Liver (tissue), 9 donors: ENCODE data around the gene TYSND1. TPM values are rescaled to one million over a fixed set of nuclear protein-coding genes. Genes with fewer than 3 reads are reported as not detected.

Source experiments
- DNase-seq: peaks from one replicate; pipeline ENCODE4 v3.0.0-alpha.2; 2017; ENCODE audit warnings: low spot score
- H3K27ac ChIP-seq, 2 donors: one replicate each; pipeline ENCODE4 v1.7.0; 2013; ENCODE audit warnings: inconsistent platforms in 2 of 2, low read length in 2 of 2, control low read depth in 1 of 2, low read depth in 1 of 2, mild to moderate bottlenecking in 1 of 2
- H3K27me3 ChIP-seq, 4 donors: one replicate each; pipeline versions ENCODE4 v1.6.1 to v1.7.0; 2013; ENCODE audit warnings: low read length in 3 of 4, inconsistent platforms in 1 of 4, mild to moderate bottlenecking in 1 of 4, moderate library complexity in 1 of 4; ENCODE audit not compliant: control insufficient read depth in 4 of 4, insufficient read depth in 4 of 4
- H3K36me3 ChIP-seq, 4 donors: one replicate each; pipeline versions ENCODE4 v1.6.1 to v1.7.0; 2013; ENCODE audit warnings: low read length in 3 of 4, mild to moderate bottlenecking in 3 of 4, low read depth in 1 of 4, moderate library complexity in 1 of 4; ENCODE audit not compliant: control insufficient read depth in 4 of 4, insufficient read depth in 3 of 4
- H3K4me1 ChIP-seq, 4 donors: one replicate each; pipeline versions ENCODE4 v1.6.1 to v1.7.0; 2013; ENCODE audit warnings: low read length in 3 of 4, mild to moderate bottlenecking in 3 of 4, moderate library complexity in 1 of 4; ENCODE audit not compliant: control insufficient read depth in 4 of 4, insufficient read depth in 4 of 4
- H3K4me3 ChIP-seq, 3 donors: one replicate each; pipeline versions ENCODE4 v1.6.1 to v1.7.0; 2013; ENCODE audit warnings: low read length in 3 of 3, control low read depth in 1 of 3, low read depth in 1 of 3, mild to moderate bottlenecking in 1 of 3
- H3K9ac ChIP-seq, 2 donors: one replicate each; pipeline ENCODE4 v1.7.0; 2013; ENCODE audit warnings: low read length in 2 of 2, mild to moderate bottlenecking in 2 of 2, moderate library complexity in 2 of 2, control low read depth in 1 of 2, low read depth in 1 of 2
- H3K9me3 ChIP-seq, 4 donors: one replicate each; pipeline versions ENCODE4 v1.6.1 to v1.7.0; 2013; ENCODE audit warnings: low read length in 3 of 4; ENCODE audit not compliant: control insufficient read depth in 4 of 4
- EGR1 ChIP-seq, 2 donors: IDR thresholded peaks; 2 replicates each; pipeline ENCODE4 v1.6.1; 2016 to 2018; ENCODE audit warnings: antibody characterized with exemption in 2 of 2, low read depth in 2 of 2
- FOXA1 ChIP-seq: IDR thresholded peaks from 2 replicates; pipeline ENCODE4 v1.6.1; 2016; ENCODE audit warnings: antibody characterized with exemption
- FOXA2 ChIP-seq: IDR thresholded peaks from 2 replicates; pipeline ENCODE4 v1.6.1; 2016; ENCODE audit warnings: antibody characterized with exemption
- GABPA ChIP-seq, 2 donors: IDR thresholded peaks in 1 of 2; conservative IDR thresholded peaks in 1 of 2; 2 replicates each; pipeline ENCODE4 v1.6.1; 2016; ENCODE audit warnings: antibody characterized with exemption in 2 of 2, mild to moderate bottlenecking in 1 of 2, moderate library complexity in 1 of 2
- HNF4G ChIP-seq: IDR thresholded peaks from 2 replicates; pipeline ENCODE4 v1.6.1; 2016; ENCODE audit warnings: antibody characterized with exemption
- JUND ChIP-seq, 2 donors: IDR thresholded peaks; 2 replicates each; pipeline ENCODE4 v1.6.1; 2016; ENCODE audit warnings: antibody characterized with exemption in 2 of 2
- NR2F2 ChIP-seq: IDR thresholded peaks from 2 replicates; pipeline ENCODE4 v1.6.1; 2016; ENCODE audit warnings: antibody characterized with exemption
- RAD21 ChIP-seq, 2 donors: IDR thresholded peaks; 2 replicates each; pipeline ENCODE4 v1.6.1; 2016; ENCODE audit warnings: antibody characterized with exemption in 2 of 2, mild to moderate bottlenecking in 2 of 2
- RXRA ChIP-seq, 2 donors: IDR thresholded peaks; 2 replicates each; pipeline ENCODE4 v1.6.1; 2017 to 2018; ENCODE audit warnings: antibody characterized with exemption in 2 of 2, mild to moderate bottlenecking in 1 of 2
- SP1 ChIP-seq: IDR thresholded peaks from 2 replicates; pipeline ENCODE4 v1.6.1; 2018; ENCODE audit warnings: antibody characterized with exemption, mild to moderate bottlenecking
- TAF1 ChIP-seq: conservative IDR thresholded peaks from 2 replicates; pipeline ENCODE4 v1.6.1; 2016; ENCODE audit warnings: antibody characterized with exemption, mild to moderate bottlenecking
- YY1 ChIP-seq: IDR thresholded peaks from 2 replicates; pipeline ENCODE4 v1.6.1; 2016; ENCODE audit warnings: antibody characterized with exemption, mild to moderate bottlenecking
- WGBS: extraction: QIAGEN DNeasy Blood & Tissue Kit; methylation state at CpG from one replicate; pipeline ENCODE4 v1.1.7; 2013; 5-methylcytosine and 5-hydroxymethylcytosine counted together
- polyA plus RNA-seq, 2 donors: library from polyadenylated mRNA; stranded (reverse) in 1 of 2; unstranded in 1 of 2; fragments of 200-250 nt in 1 of 2; fragments of >200 nt in 1 of 2; fragmentation: Nextera tagmentation in 1 of 2; extraction: Ambion mirVana in 1 of 2; gene quantifications; one replicate each; pipeline versions ENCODE4 v1.2.1 to v1.2.3, GENCODE V29; 2013 to 2015
- total RNA-seq, 2 donors: library from RNA; depleted of rRNA; stranded (reverse); fragments of >200 nt; gene quantifications; one replicate each; pipeline ENCODE4 v1.2.3, GENCODE V29; 2014
- TF ChIP-seq, protein P1 (sequence below): IDR thresholded peaks from 2 replicates; pipeline ENCODE4 v1.6.1; 2016; ENCODE audit warnings: antibody characterized with exemption
- TF ChIP-seq, protein P2 (sequence below): IDR thresholded peaks from 2 replicates; pipeline ENCODE4 v1.6.1; 2016; ENCODE audit warnings: antibody characterized with exemption, mild to moderate bottlenecking
- TF ChIP-seq, protein P3 (sequence below): IDR thresholded peaks from 2 replicates; pipeline ENCODE4 v1.6.1; 2016; ENCODE audit warnings: antibody characterized with exemption
- TF ChIP-seq, protein P4 (sequence below): fragments of 150-350 bp; IDR thresholded peaks from 2 replicates; pipeline ENCODE4 v1.5.1; 2017; ENCODE audit warnings: improper control_type of control experiment, low read depth, low read length; ENCODE audit not compliant: missing input control
- TF ChIP-seq, protein P5 (sequence below): IDR thresholded peaks from 2 replicates; pipeline ENCODE4 v1.6.1; 2016; ENCODE audit warnings: antibody characterized with exemption
- donor health status: healthy.
- donor health status: healthy.
- donor health status: healthy.
- donor health status: healthy.
- donor health status: healthy.

Gene TYSND1
- total and polyA plus RNA-seq, 4 donors, result 3.9 to 11.3 (median 7.2) TPM

DNA sequence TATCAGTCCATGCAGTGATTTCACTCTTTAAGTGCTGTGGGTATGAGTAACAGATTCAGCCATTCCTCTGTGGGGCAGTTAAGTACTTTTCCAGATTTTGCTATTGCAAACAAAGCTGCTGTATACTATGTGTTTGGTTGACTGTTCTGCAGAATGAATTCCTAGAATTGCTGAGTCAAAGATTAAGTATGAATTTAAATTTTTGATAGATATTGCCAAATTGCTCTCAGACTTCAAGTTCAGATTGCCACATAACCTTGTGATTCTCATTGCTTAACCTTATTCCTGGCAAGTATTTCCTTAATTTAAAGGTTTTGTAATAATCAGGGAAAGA lies 45.4 kb upstream of the TYSND1 start:
- Histone ChIP-seq H3K27me3 (no peaks in the 10 kb centered on the region), H3K4me3 (no peak overlapping the region), H3K4me1 (peaks cover 0 to 7% (median 5%) of the 10 kb centered on the region in 4 donors), H3K9ac (no peak overlapping the region), H3K9me3 (no peaks in the 10 kb centered on the region), H3K36me3 (no peaks in the 10 kb centered on the region), H3K27ac (no peak overlapping the region)
- DNase-seq, result no peak
- TF ChIP-seq YY1 (no peak), RXRA (IDR thresholded peaks at IDR 0.05) (peak in 1 of 2 donors; percentile 10)

DNA sequence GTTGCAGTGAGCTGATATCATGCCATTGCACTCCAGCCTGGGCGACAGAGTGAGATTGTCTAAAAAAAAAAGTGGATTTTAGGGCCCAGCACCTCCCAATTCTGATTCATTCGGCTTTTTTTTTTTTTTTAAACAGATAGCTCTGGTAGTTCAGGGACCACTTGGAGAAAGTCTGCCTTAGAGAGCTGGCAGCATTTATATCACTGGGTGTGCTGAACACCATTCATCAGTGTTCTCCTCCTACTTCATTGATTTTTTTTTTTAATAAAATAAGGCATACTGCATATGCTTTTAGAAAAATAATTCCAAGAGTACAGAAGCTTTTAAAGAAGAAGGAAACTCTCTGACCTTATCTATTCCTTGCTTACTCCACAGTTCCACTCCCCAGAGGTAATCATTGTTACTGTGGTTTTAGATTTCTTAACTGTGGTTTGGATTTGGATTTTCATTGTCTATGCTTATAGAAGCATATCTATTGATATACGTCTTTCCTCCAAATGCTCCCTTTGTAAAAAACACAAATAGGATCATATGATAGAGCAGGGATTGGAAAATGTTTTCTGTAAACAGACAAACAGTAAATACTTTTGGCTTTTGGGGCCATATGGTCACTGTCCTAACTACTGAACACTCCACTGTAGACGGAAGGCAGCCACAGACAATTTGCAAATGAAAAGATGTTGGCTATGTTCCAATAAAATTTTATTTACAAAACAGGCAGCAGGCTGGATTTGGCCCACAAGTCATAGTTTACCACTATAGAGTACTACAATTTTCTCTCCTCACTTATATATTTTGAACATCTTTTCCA lies 44.9 kb upstream of the TYSND1 start:
- WGBS, result 76% methylated on average over 4 of the region's 4 CpGs
- H3K4me1 ChIP-seq, result peaks cover 0 to 7% (median 5%) of the 10 kb centered on the region in 4 donors
- no peak overlapping the region for H3K4me3 ChIP-seq
- no peaks in the 10 kb centered on the region for H3K36me3 ChIP-seq
- H3K27ac ChIP-seq, result no peak overlapping the region
- H3K27me3 ChIP-seq, result no peaks in the 10 kb centered on the region
- H3K9me3 ChIP-seq, result no peaks in the 10 kb centered on the region
- TF ChIP-seq, protein P1, sequence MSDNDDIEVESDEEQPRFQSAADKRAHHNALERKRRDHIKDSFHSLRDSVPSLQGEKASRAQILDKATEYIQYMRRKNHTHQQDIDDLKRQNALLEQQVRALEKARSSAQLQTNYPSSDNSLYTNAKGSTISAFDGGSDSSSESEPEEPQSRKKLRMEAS, result no peak
- TF ChIP-seq, protein P2, sequence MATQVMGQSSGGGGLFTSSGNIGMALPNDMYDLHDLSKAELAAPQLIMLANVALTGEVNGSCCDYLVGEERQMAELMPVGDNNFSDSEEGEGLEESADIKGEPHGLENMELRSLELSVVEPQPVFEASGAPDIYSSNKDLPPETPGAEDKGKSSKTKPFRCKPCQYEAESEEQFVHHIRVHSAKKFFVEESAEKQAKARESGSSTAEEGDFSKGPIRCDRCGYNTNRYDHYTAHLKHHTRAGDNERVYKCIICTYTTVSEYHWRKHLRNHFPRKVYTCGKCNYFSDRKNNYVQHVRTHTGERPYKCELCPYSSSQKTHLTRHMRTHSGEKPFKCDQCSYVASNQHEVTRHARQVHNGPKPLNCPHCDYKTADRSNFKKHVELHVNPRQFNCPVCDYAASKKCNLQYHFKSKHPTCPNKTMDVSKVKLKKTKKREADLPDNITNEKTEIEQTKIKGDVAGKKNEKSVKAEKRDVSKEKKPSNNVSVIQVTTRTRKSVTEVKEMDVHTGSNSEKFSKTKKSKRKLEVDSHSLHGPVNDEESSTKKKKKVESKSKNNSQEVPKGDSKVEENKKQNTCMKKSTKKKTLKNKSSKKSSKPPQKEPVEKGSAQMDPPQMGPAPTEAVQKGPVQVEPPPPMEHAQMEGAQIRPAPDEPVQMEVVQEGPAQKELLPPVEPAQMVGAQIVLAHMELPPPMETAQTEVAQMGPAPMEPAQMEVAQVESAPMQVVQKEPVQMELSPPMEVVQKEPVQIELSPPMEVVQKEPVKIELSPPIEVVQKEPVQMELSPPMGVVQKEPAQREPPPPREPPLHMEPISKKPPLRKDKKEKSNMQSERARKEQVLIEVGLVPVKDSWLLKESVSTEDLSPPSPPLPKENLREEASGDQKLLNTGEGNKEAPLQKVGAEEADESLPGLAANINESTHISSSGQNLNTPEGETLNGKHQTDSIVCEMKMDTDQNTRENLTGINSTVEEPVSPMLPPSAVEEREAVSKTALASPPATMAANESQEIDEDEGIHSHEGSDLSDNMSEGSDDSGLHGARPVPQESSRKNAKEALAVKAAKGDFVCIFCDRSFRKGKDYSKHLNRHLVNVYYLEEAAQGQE, result no peak
- TF ChIP-seq EGR1 (IDR thresholded peaks at IDR 0.05; ENCODE audit: low read depth in 2 of 2) (no peak), FOXA2 (no peak), FOXA1 (no peak), JUND (IDR thresholded peaks at IDR 0.05) (no peak), YY1 (no peak)
- TF ChIP-seq, protein P3, sequence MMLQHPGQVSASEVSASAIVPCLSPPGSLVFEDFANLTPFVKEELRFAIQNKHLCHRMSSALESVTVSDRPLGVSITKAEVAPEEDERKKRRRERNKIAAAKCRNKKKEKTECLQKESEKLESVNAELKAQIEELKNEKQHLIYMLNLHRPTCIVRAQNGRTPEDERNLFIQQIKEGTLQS, result no peak
- TF ChIP-seq, protein P4, sequence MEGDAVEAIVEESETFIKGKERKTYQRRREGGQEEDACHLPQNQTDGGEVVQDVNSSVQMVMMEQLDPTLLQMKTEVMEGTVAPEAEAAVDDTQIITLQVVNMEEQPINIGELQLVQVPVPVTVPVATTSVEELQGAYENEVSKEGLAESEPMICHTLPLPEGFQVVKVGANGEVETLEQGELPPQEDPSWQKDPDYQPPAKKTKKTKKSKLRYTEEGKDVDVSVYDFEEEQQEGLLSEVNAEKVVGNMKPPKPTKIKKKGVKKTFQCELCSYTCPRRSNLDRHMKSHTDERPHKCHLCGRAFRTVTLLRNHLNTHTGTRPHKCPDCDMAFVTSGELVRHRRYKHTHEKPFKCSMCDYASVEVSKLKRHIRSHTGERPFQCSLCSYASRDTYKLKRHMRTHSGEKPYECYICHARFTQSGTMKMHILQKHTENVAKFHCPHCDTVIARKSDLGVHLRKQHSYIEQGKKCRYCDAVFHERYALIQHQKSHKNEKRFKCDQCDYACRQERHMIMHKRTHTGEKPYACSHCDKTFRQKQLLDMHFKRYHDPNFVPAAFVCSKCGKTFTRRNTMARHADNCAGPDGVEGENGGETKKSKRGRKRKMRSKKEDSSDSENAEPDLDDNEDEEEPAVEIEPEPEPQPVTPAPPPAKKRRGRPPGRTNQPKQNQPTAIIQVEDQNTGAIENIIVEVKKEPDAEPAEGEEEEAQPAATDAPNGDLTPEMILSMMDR, result no peak
- no peak for DNase-seq
- no peak overlapping the region for H3K9ac ChIP-seq

DNA sequence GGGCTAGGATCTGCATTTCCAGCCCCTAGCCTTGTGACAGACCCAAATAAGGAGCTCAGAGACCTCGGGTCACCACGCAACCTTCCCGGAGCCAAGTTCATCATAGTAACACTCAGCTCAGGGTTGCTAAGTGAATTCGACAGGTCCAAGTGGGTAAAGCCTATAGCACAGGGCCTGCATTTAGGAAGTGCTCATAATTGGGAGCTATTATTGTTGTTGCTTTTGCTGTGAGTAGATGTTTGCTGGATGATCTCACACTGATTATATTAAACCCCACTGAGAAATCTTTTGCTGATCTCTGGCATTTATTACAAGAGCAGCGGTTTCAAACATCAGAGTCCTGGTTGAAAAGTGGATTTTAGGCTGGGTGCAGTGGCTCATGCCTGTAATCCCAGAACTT lies 44.1 kb upstream of the TYSND1 start:
- WGBS, result 84% methylated on average over 5 of the region's 5 CpGs
- TF ChIP-seq TAF1 (no peak), HNF4G (no peak), FOXA1 (no peak), GABPA (IDR thresholded peaks at IDR 0.05 in 1 of 2, conservative IDR thresholded peaks at IDR 0.05 in 1 of 2) (no peak), RAD21 (IDR thresholded peaks at IDR 0.05) (no peak), NR2F2 (no peak), FOXA2 (no peak), SP1 (no peak), JUND (IDR thresholded peaks at IDR 0.05) (no peak), RXRA (IDR thresholded peaks at IDR 0.05) (no peak)
- TF ChIP-seq, protein P3, result no peak
- TF ChIP-seq, protein P1, result no peak
- TF ChIP-seq, protein P5, sequence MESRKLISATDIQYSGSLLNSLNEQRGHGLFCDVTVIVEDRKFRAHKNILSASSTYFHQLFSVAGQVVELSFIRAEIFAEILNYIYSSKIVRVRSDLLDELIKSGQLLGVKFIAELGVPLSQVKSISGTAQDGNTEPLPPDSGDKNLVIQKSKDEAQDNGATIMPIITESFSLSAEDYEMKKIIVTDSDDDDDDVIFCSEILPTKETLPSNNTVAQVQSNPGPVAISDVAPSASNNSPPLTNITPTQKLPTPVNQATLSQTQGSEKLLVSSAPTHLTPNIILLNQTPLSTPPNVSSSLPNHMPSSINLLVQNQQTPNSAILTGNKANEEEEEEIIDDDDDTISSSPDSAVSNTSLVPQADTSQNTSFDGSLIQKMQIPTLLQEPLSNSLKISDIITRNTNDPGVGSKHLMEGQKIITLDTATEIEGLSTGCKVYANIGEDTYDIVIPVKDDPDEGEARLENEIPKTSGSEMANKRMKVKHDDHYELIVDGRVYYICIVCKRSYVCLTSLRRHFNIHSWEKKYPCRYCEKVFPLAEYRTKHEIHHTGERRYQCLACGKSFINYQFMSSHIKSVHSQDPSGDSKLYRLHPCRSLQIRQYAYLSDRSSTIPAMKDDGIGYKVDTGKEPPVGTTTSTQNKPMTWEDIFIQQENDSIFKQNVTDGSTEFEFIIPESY, result no peak
- peaks cover 0 to 7% (median 5%) of the 10 kb centered on the region in 4 donors for H3K4me1 ChIP-seq
- H3K36me3 ChIP-seq, result no peaks in the 10 kb centered on the region
- no peak overlapping the region for H3K9ac ChIP-seq
- H3K27me3 ChIP-seq, result no peaks in the 10 kb centered on the region
- DNase-seq, result no peak
- no peak overlapping the region for H3K27ac ChIP-seq
- H3K9me3 ChIP-seq, result no peaks in the 10 kb centered on the region
- no peak overlapping the region for H3K4me3 ChIP-seq
